Heart left ventricle (tissue), 13 donors: Measurements from ENCODE around the gene TMEM74B.

Experiments used
- CTCF ChIP-seq, 12 donors: fragments of 200-600 bp; sonication (generic) in 4 of 12; IDR thresholded peaks; one replicate each; pipeline versions ENCODE4 v1.5.0 to v1.8.0; 2018 to 2022; ENCODE audit warnings: antibody characterized with exemption in 12 of 12, mild to moderate bottlenecking in 5 of 12
- POLR2A ChIP-seq, 2 donors: fragments of 450-650 bp; IDR thresholded peaks; one replicate each; pipeline ENCODE4 v1.6.1; 2017; ENCODE audit warnings: antibody characterized with exemption in 2 of 2, mild to moderate bottlenecking in 2 of 2, moderate library complexity in 2 of 2
- donor health status: ischemic (EF 13 %, LVEDD 7.1; RV severe dilation, severe dysfunction).
- donor health status: DM: no; HTN: yes; CAD: no.
- donor health status: DM: no; HTN: no; CAD: no.
- donor health status: ischemic (EF 25% LVEDD 6.9; RV normal size, moderate dysfunction).
- donor health status: ischemic (EF 25% LVEDD 5.7; RV mildly dilated, moderate dysfunction).
- donor health status: ischemic (EF 35%, LVEDD 5.7; RV mildly dilated, moderate dysfunction).
- donor health status: nonischemic (EF 11% LVEDD 7.7; RV severe dilation, severe dysfunction).
- donor health status: DM: yes; HTN: yes; CAD: no.
- donor health status: PGD.
- donor health status: ischemic (EF 29% LVEDD 5.4; RV normal size, mild dysfunction).
- donor health status: nonischemic (EF 23%, LVEDD 6.1; RV moderate dilation, normal function).

GRCh38 chr20:1137236-1137635, 47.5 kb downstream of the TMEM74B start:
- TF ChIP-seq CTCF (IDR thresholded peaks at IDR 0.05), result no peak
- no peak for TF ChIP-seq POLR2A (IDR thresholded peaks at IDR 0.05)
